GM12801 (cell line): ENCODE data around the gene RCBTB1.

Experiments used
- CTCF ChIP-seq: IDR thresholded peaks from one replicate; pipeline ENCODE4 v1.5.1; 2011; ENCODE audit warnings: control low read depth; ENCODE audit not compliant: insufficient read length; ENCODE audit errors: extremely low read depth

The RCBTB1 gene

GRCh38 chr13:49512578-49512977 is 72.8 kb downstream of the RCBTB1 start:
- no peak for TF ChIP-seq CTCF

GRCh38 chr13:49503951-49504350 is 81.4 kb downstream of the RCBTB1 start:
- TF ChIP-seq CTCF = no peak

GRCh38 chr13:49502954-49503353 is 82.4 kb downstream of the RCBTB1 start:
- no peak for TF ChIP-seq CTCF

GRCh38 chr13:49499889-49500660 is 85.3 kb downstream of the RCBTB1 start:
- TF ChIP-seq CTCF = no peak

GRCh38 chr13:49498206-49498605 is 87.2 kb downstream of the RCBTB1 start:
- no peak for TF ChIP-seq CTCF

- no peak for TF ChIP-seq CTCF
Observed at GRCh38 chr13:49497272-49497671, 88.1 kb downstream of the RCBTB1 start.

DNA sequence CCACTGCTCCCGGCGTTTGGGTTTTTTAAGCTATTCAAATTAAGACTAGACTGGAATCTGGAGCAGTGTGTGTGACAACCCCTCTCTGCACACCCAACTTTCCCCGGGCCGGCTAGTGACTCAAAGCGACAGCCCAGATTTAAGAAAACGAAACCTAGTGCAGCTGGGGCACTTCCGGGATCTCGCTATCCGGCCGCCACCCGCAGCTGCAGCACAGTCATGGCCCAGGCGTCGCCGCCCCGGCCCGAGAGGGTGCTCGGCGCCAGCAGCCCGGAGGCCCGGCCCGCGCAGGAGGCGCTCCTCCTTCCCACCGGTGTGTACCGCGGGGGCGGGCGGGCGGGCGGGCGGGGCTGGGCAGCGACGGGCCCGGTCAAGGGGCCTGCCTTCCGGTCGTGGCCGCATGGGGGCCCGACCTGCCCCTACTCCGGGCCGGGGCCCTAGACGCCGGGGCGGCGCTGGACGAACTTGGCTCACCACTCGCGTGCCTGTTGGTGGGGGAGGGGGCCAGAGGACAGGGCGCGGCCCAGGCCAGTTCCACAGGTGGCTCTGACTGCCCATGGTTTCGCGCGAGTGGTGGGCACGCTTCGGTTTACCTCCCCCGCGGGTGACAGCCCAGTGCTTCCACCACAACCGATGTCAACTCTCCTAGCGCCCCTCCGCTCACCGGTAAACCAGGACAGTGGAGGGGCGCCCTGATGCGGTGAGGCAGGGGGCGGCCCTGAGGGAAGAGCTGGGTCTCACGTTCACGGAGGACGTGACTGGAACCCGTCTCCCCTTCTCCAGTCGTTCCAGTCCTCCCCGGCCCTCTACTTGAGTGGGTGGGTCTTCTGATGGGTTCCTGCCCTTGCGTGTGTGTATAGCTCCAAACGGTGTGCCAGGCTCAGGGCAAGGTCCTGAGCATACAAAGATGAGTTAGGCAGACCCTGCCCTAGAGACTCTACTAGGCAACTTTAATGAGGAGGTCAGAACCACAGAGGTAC is 89.3 kb downstream of the RCBTB1 start, which contains the start of gene PHF11:
Gene PHF11, plus strand, starts transcription at position 171 of the 980 bp plus-strand sequence. Its CDS starts 49 bp downstream, at position 220.
- TF ChIP-seq CTCF = no peak
